ENCODE measurements around the gene KRT71.

The KRT71 gene

GRCh38 chr12:52575948-52576347, 23.0 kb upstream of the KRT71 start:
- DNase-seq (ENCODE audit: low read depth in 1 of 2, low spot score in 1 of 2) = no peak

GRCh38 chr12:52575256-52575655, 22.3 kb upstream of the KRT71 start:
- no peak for DNase-seq (ENCODE audit: low read depth in 1 of 2, low spot score in 1 of 2)

GRCh38 chr12:52573743-52574142, 20.8 kb upstream of the KRT71 start, which contains the start of gene KRT74:
KRT74 (minus strand) TSS chr12:52573843; CDS start chr12:52573777, 66 bp downstream.
- DNase-seq (ENCODE audit: low read depth in 1 of 2, low spot score in 1 of 2) = no peak

- DNase-seq (ENCODE audit: low read depth in 1 of 2, low spot score in 1 of 2) = no peak
Observed at GRCh38 chr12:52573306-52573705, 20.4 kb upstream of the KRT71 start.

- DNase-seq (ENCODE audit: low read depth in 1 of 2, low spot score in 1 of 2) = no peak
Observed at GRCh38 chr12:52570511-52570910, 17.6 kb upstream of the KRT71 start.

GRCh38 chr12:52568111-52568510, 15.2 kb upstream of the KRT71 start:
- no peak for DNase-seq (ENCODE audit: low read depth in 1 of 2, low spot score in 1 of 2)

GRCh38 chr12:52566847-52567291, 13.9 kb upstream of the KRT71 start:
- DNase-seq (ENCODE audit: low read depth in 1 of 2, low spot score in 1 of 2) = no peak

GRCh38 chr12:52564582-52564981, 11.6 kb upstream of the KRT71 start:
- DNase-seq (ENCODE audit: low read depth in 1 of 2, low spot score in 1 of 2) = no peak

GRCh38 chr12:52561880-52562449, 9.0 kb upstream of the KRT71 start:
- no peak for DNase-seq (ENCODE audit: low read depth in 1 of 2, low spot score in 1 of 2)

- no peak for DNase-seq (ENCODE audit: low read depth in 1 of 2, low spot score in 1 of 2)
Observed at GRCh38 chr12:52559979-52560378, 7.0 kb upstream of the KRT71 start.

- no peak for DNase-seq (ENCODE audit: low read depth in 1 of 2, low spot score in 1 of 2)
Observed at GRCh38 chr12:52558781-52559445, 6.0 kb upstream of the KRT71 start.

- no peak for DNase-seq (ENCODE audit: low read depth in 1 of 2, low spot score in 1 of 2)
Observed at GRCh38 chr12:52557476-52557875, 4.5 kb upstream of the KRT71 start.

GRCh38 chr12:52555577-52555976, 2.6 kb upstream of the KRT71 start:
- DNase-seq (ENCODE audit: low read depth in 1 of 2, low spot score in 1 of 2) = no peak

- DNase-seq (ENCODE audit: low read depth in 1 of 2, low spot score in 1 of 2) = no peak
Observed at GRCh38 chr12:52552055-52552454, 890 bp downstream of the KRT71 start.

- no peak for DNase-seq (ENCODE audit: low read depth in 1 of 2, low spot score in 1 of 2)
Observed at GRCh38 chr12:52551216-52551865, 1.6 kb downstream of the KRT71 start.

GRCh38 chr12:52546126-52546525, 6.8 kb downstream of the KRT71 start:
- DNase-seq (ENCODE audit: low read depth in 1 of 2, low spot score in 1 of 2) = no peak

GRCh38 chr12:52543985-52544883, 8.7 kb downstream of the KRT71 start:
- no peak for DNase-seq (ENCODE audit: low read depth in 1 of 2, low spot score in 1 of 2)

GRCh38 chr12:52542785-52543318, 10.1 kb downstream of the KRT71 start:
- DNase-seq (ENCODE audit: low read depth in 1 of 2, low spot score in 1 of 2) = no peak

- no peak for DNase-seq (ENCODE audit: low read depth in 1 of 2, low spot score in 1 of 2)
Observed at GRCh38 chr12:52542157-52542556, 10.8 kb downstream of the KRT71 start.

GRCh38 chr12:52541709-52542108, 11.2 kb downstream of the KRT71 start:
- DNase-seq (ENCODE audit: low read depth in 1 of 2, low spot score in 1 of 2) = no peak

GRCh38 chr12:52540531-52540930, 12.4 kb downstream of the KRT71 start:
- DNase-seq (ENCODE audit: low read depth in 1 of 2, low spot score in 1 of 2) = no peak
